Measurements from ENCODE around the gene ATP8A1.

DNA sequence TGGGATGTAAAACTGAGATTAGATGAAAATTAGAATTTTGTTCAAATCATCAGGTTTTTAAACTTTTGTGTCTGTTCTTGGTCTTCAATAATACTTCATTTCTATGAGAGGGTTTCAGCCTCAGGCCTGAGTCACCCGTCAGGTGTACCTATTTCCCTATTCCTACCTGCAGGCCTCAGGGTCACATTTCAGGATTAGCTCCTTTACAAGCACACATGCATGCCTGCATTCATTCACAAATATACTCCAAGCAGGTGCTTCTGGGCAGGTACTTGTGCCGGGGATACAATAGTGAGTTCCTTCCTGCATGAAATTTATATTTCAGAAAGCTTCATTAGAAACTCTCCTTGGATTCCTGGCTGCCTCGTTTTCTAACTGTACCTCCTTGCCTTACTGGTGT is 144.7 kb downstream of the ATP8A1 start:
- TF ChIP-seq, protein P1, sequence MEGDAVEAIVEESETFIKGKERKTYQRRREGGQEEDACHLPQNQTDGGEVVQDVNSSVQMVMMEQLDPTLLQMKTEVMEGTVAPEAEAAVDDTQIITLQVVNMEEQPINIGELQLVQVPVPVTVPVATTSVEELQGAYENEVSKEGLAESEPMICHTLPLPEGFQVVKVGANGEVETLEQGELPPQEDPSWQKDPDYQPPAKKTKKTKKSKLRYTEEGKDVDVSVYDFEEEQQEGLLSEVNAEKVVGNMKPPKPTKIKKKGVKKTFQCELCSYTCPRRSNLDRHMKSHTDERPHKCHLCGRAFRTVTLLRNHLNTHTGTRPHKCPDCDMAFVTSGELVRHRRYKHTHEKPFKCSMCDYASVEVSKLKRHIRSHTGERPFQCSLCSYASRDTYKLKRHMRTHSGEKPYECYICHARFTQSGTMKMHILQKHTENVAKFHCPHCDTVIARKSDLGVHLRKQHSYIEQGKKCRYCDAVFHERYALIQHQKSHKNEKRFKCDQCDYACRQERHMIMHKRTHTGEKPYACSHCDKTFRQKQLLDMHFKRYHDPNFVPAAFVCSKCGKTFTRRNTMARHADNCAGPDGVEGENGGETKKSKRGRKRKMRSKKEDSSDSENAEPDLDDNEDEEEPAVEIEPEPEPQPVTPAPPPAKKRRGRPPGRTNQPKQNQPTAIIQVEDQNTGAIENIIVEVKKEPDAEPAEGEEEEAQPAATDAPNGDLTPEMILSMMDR (IDR thresholded peaks at IDR 0.05), result no peak
- TF ChIP-seq POLR2A (IDR thresholded peaks at IDR 0.05) (no peak), POLR2AphosphoS5 (IDR thresholded peaks at IDR 0.05) (no peak)

Measured in upper lobe of left lung (tissue), 4 donors.